Measurements from ENCODE around the gene FCMR.

Gene FCMR

DNA sequence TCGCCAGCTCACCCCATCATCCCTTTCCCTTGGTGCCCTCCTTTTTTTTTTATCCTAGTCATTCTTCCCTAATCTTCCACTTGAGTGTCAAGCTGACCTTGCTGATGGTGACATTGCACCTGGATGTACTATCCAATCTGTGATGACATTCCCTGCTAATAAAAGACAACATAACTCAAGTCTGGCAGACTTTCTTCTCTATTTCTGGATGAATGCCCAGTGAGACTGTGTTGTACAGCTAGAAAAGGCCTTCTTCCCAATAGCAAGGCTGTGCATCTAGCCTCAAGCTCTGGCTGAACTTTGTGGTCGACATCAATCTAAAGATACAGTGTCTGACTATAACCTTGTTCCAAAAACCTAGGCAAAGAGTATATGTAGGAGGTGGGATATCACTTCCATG, 18.1 kb downstream of the FCMR start:
- TF ChIP-seq, protein P1, sequence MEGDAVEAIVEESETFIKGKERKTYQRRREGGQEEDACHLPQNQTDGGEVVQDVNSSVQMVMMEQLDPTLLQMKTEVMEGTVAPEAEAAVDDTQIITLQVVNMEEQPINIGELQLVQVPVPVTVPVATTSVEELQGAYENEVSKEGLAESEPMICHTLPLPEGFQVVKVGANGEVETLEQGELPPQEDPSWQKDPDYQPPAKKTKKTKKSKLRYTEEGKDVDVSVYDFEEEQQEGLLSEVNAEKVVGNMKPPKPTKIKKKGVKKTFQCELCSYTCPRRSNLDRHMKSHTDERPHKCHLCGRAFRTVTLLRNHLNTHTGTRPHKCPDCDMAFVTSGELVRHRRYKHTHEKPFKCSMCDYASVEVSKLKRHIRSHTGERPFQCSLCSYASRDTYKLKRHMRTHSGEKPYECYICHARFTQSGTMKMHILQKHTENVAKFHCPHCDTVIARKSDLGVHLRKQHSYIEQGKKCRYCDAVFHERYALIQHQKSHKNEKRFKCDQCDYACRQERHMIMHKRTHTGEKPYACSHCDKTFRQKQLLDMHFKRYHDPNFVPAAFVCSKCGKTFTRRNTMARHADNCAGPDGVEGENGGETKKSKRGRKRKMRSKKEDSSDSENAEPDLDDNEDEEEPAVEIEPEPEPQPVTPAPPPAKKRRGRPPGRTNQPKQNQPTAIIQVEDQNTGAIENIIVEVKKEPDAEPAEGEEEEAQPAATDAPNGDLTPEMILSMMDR (IDR thresholded peaks at IDR 0.05; ENCODE audit: low read depth, low read length), result no peak
- in situ Hi-C loops (cut with HindIII; ENCODE audit: low sequenced_read_pairs), result no loop called here
- DNase-seq (ENCODE audit: low read depth, low spot score), result no peak
- no peak overlapping the region for H3K4me3 ChIP-seq (ENCODE audit: low read depth, low read length)

DNA sequence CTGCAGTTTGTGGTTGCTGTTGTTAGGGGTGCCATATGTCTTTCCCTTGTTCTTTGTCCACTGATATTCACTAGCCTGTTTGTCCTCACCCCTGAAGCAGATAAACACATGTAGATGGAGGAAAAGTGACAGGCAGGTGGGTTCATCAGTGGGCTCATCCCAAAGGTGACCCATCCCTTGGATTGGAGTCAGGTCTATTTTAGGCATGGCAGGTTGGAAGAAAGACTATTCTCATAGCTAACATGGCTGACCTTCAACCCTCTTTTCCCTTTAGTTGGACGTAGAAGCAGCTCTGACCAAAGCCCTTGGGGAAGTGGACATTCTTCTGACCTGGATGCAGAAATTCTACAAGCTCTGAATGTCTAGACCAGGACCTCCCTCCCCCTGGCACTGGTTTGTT, 19.0 kb downstream of the FCMR start:
- no peak for DNase-seq (ENCODE audit: low read depth, low spot score)
- H3K4me3 ChIP-seq (ENCODE audit: low read depth, low read length), result no peak overlapping the region
- TF ChIP-seq, protein P1 (IDR thresholded peaks at IDR 0.05; ENCODE audit: low read depth, low read length), result no peak
- in situ Hi-C loops (cut with HindIII; ENCODE audit: low sequenced_read_pairs), result no loop called here

DNA sequence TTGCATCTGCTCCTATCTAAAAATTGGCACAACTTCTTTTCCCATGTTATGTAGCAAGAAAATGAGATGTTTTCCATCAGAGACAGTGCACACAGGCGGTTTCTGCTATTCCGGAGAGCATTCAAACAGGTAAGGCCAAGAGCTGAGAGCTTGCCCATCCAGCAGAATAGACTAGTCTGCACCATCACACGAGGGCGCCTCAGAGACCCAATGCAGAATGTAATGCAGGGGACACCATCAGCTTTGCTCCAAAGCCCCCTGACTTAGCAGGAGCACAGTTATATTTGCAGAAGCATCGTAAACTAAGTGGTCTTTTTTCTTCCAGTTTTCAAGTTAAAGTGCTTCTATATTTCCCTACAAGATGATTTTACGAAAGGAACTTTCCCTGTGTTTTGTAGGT, 19.8 kb downstream of the FCMR start:
- TF ChIP-seq, protein P1 (IDR thresholded peaks at IDR 0.05; ENCODE audit: low read depth, low read length), result no peak
- DNase-seq (ENCODE audit: low read depth, low spot score), result no peak
- in situ Hi-C loops (cut with HindIII; ENCODE audit: low sequenced_read_pairs), result no loop called here
- no peak overlapping the region for H3K4me3 ChIP-seq (ENCODE audit: low read depth, low read length)

DNA sequence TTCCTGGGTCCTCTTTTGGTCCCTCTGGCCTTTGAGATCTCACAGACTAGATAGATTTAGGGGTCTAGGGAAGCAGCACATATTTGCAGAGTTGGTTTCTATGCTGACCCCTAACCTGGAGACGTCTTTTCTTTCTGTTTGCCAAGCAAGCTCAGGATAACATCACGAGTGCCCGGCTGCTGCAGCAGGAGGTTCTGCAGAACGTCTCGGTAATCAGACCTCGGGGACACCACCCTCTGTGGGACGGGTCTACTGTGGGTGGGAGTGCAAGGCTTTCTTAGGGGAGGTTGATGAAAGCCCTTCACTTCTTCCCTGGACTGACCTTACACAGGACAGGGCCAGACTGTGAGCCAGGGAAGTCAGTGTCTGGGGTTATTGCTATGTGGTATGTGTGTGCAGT, 21.6 kb downstream of the FCMR start:
- in situ Hi-C loops (cut with HindIII; ENCODE audit: low sequenced_read_pairs), result no loop called here
- H3K4me3 ChIP-seq (ENCODE audit: low read depth, low read length), result no peak overlapping the region
- DNase-seq (ENCODE audit: low read depth, low spot score), result no peak
- TF ChIP-seq, protein P1 (IDR thresholded peaks at IDR 0.05; ENCODE audit: low read depth, low read length), result no peak

DNA sequence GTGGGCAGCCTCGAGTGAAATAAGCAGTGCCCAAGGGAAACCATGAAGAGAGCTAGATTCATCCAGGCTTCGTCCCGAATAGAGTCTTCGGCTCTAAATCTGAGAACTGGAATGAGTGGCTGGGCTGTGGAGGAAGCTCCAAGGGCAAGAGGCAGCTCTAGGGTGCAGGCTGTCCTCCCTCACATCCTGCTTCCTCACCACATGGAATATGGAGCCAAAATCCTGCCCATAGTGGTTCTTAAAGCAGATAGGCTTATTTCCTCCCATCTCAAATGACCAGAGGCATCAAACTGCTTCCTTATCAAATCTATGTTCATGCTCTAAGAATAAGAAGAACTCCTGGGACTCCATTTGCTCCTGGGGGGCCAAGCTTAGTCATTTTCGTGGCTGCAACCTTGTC, 22.0 kb downstream of the FCMR start:
- DNase-seq (ENCODE audit: low read depth, low spot score), result no peak
- in situ Hi-C loops (cut with HindIII; ENCODE audit: low sequenced_read_pairs), result no loop called here
- TF ChIP-seq, protein P1 (IDR thresholded peaks at IDR 0.05; ENCODE audit: low read depth, low read length), result no peak
- no peak overlapping the region for H3K4me3 ChIP-seq (ENCODE audit: low read depth, low read length)

DNA sequence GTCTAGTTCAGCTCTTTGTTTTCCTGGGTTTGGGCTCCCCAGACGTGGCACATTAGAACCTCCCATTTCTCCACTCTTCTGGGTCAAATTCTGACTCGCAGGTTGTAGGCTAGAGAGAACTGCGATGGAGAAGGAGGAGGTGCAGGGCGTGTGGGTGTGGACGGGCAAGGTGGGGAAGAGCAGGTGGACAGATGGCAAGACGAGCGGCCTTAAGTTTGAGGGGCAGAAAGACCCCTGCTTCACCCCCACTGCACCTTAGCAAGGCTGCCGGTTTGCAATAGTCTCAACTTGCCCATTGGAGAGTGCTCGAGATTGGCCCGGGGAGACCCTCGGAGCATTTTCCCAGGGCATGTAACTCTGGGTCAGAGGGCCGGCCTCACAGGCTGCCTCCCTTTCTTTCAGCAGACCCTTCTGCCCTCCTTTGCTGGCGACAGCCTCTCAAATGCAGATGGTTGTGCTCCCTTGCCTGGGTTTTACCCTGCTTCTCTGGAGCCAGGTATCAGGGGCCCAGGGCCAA, 22.8 kb downstream of the FCMR start:
- H3K4me3 ChIP-seq (ENCODE audit: low read depth, low read length), result no peak overlapping the region
- in situ Hi-C loops (cut with HindIII; ENCODE audit: low sequenced_read_pairs), result no loop called here
- no peak for DNase-seq (ENCODE audit: low read depth, low spot score)
- TF ChIP-seq, protein P1 (IDR thresholded peaks at IDR 0.05; ENCODE audit: low read depth, low read length), result no peak

Measured in astrocyte of the spinal cord (primary cell).